ENCODE measurements around the gene SCGB3A1.

DNA sequence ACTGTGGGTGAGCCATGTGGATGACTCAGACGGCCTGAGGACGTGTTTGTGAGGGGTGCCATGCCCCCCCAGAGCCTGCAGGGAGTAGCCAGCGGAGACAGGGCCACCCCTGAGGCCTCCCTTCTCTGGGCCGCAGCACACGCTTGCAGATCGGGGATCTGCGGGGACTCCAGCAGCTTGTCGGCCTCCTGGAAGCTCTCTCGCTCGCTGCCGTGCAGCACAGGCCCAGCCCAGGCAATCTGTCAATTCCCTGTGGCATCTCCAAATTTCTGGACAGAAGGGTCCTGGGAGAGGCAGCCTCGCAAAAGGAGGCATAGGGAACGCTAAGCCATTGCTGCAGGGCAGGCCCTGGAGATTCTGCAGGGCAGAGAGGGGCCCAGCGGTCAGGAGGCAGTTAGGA, 36.9 kb upstream of the SCGB3A1 start:
- TF ChIP-seq ZNF317 (CRISPR knock-in tag; IDR thresholded peaks at IDR 0.05; ENCODE audit: borderline replicate concordance, low read depth) = no peak
- TF ChIP-seq, protein P1, sequence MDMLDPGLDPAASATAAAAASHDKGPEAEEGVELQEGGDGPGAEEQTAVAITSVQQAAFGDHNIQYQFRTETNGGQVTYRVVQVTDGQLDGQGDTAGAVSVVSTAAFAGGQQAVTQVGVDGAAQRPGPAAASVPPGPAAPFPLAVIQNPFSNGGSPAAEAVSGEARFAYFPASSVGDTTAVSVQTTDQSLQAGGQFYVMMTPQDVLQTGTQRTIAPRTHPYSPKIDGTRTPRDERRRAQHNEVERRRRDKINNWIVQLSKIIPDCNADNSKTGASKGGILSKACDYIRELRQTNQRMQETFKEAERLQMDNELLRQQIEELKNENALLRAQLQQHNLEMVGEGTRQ (CRISPR knock-in tag; IDR thresholded peaks at IDR 0.05) = no peak
- TF ChIP-seq, protein P2, sequence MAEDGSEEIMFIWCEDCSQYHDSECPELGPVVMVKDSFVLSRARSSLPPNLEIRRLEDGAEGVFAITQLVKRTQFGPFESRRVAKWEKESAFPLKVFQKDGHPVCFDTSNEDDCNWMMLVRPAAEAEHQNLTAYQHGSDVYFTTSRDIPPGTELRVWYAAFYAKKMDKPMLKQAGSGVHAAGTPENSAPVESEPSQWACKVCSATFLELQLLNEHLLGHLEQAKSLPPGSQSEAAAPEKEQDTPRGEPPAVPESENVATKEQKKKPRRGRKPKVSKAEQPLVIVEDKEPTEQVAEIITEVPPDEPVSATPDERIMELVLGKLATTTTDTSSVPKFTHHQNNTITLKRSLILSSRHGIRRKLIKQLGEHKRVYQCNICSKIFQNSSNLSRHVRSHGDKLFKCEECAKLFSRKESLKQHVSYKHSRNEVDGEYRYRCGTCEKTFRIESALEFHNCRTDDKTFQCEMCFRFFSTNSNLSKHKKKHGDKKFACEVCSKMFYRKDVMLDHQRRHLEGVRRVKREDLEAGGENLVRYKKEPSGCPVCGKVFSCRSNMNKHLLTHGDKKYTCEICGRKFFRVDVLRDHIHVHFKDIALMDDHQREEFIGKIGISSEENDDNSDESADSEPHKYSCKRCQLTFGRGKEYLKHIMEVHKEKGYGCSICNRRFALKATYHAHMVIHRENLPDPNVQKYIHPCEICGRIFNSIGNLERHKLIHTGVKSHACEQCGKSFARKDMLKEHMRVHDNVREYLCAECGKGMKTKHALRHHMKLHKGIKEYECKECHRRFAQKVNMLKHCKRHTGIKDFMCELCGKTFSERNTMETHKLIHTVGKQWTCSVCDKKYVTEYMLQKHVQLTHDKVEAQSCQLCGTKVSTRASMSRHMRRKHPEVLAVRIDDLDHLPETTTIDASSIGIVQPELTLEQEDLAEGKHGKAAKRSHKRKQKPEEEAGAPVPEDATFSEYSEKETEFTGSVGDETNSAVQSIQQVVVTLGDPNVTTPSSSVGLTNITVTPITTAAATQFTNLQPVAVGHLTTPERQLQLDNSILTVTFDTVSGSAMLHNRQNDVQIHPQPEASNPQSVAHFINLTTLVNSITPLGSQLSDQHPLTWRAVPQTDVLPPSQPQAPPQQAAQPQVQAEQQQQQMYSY (CRISPR knock-in tag; IDR thresholded peaks at IDR 0.05) = no peak
- no peak for TF ChIP-seq NR3C1 (CRISPR knock-in tag; conservative IDR thresholded peaks at IDR 0.05; ENCODE audit: low read depth)

All from WTC11 (cell line).